Choroid plexus epithelial cell (primary cell): ENCODE data around the gene CAPN9.
"Not testable (repeated sequence)": the region's sequence is repeated elsewhere in the genome, so short reads cannot be mapped to it uniquely, and the experiment has no call there.

Experiments used
- DNase-seq: peaks from one replicate; pipeline ENCODE4 v3.0.0-alpha.2; 2010; ENCODE audit warnings: low read depth
- H3K4me3 ChIP-seq: 2 replicates; pipeline ENCODE4 v1.5.1; 2011; ENCODE audit warnings: low read depth, mild to moderate bottlenecking, control low read depth, low read length, moderate library complexity
- CTCF ChIP-seq: conservative IDR thresholded peaks from 2 replicates; pipeline ENCODE4 v1.5.1; 2011; ENCODE audit warnings: low read depth, mild to moderate bottlenecking, control low read depth, inconsistent platforms, low read length, moderate library complexity

CAPN9 gene

GRCh38 chr1:230711245-230711644 is 35.9 kb upstream of the CAPN9 start:
- TF ChIP-seq CTCF: no peak

DNA sequence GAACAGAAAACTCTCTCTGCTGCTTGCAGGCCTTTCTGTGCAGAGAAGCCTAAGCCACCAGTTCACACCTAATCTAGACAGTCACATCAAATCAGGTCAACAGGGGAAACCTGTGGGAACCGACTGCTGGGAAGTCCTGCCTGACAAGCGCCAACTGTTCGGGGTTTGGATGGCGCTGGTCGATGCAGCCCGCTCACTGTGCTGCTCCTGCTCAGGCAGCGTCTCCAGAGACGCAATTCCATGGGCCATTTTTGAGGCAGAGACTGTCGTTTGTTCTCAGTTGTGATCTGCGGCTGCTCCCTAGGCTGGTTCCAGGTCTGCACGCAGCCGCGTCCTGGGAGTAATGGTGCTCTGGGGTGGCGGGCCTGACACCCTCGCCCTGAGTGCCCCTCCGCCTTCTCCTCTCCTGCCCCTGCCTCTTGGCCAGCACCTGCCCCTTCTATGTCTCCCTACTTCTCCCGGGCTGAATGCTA is 34.7 kb upstream of the CAPN9 start:
- no peak for TF ChIP-seq CTCF
- no peak for DNase-seq

More at GRCh38 chr1:230711245-230711644, 35.9 kb upstream of the CAPN9 start:
- no peak for DNase-seq
- no peak overlapping the region for H3K4me3 ChIP-seq

GRCh38 chr1:230713138-230713537 is 34.0 kb upstream of the CAPN9 start:
- no peak for DNase-seq
- no peak overlapping the region for H3K4me3 ChIP-seq
- no peak for TF ChIP-seq CTCF

More for the DNA sequence above, 34.7 kb upstream of the CAPN9 start:
- no peak overlapping the region for H3K4me3 ChIP-seq

- no peak for TF ChIP-seq CTCF
- DNase-seq: no peak
- H3K4me3 ChIP-seq: no peak overlapping the region
These were observed 33.7 kb upstream of the CAPN9 start for GRCh38 chr1:230713547-230713914.

- no peak within 1 kb of the TSS for H3K4me3 ChIP-seq
- TF ChIP-seq CTCF: no peak
- peak; percentile 53 for DNase-seq
These were observed 33.0 kb upstream of the CAPN9 start, which contains the start of gene AGT for GRCh38 chr1:230713915-230714764. AGT (minus strand) TSS chr1:230714122; CDS start chr1:230710823, 3,299 bp downstream.

DNA sequence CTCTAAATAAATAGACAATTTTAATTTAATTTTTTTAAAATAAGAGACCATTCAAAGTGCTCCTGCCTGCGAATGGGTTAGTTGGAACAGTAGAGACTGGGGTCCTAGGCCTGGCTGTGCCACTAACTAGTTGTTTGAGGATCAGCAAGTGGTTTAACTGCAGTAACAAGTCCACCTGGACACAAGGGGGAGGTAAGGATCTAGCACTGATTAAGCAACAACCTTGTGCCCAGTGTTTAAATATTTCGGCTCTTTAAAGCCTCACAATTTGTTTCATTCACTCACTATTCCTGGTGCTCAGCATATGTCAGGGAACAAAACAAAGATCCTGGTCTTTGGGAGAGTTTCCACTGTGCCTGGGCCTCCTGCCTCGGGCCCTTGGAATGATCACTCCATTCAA is 31.7 kb upstream of the CAPN9 start:
- no peak for TF ChIP-seq CTCF
- no peak overlapping the region for H3K4me3 ChIP-seq
- no peak for DNase-seq

DNA sequence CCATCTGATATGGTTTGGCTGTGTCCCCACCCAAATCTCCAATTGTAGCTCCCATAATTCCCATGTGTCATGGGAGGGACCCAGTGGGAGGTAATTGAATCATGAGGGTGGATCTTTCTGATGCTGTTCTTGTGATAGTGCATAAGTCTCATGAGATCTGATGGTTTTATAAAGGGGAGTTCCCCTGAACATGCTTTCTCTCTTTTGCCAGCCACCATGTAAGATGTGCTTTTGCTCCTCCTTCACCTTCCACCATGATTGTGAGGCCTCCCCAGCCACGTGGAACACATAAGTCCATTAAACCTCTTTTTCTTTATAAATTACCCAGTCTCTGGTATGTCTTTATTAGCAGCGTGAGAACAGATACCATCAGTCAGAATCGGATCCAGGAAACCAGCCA is 30.7 kb upstream of the CAPN9 start:
- H3K4me3 ChIP-seq, DNase-seq: not testable (repeated sequence)
